BE2C (cell line): ENCODE results near the gene AP3B1.

Experiments
- DNase-seq: peaks from one replicate; pipeline ENCODE4 v3.0.0-alpha.2; 2020
- H3K27me3 ChIP-seq: fragments of 250-450 bp; sonication (Bioruptor Pico); 2 replicates; pipeline ENCODE4 v1.5.1; 2020; ENCODE audit warnings: mild to moderate bottlenecking
- H3K36me3 ChIP-seq: fragments of 250-450 bp; sonication (Bioruptor Pico); 2 replicates; pipeline ENCODE4 v1.5.1; 2020; ENCODE audit warnings: mild to moderate bottlenecking
- H3K4me1 ChIP-seq: fragments of 250-450 bp; sonication (Bioruptor Pico); 2 replicates; pipeline ENCODE4 v1.5.1; 2020
- H3K4me3 ChIP-seq: 2 replicates; pipeline ENCODE4 v1.5.1; 2011; ENCODE audit warnings: low read depth, low read length
- H3K9me3 ChIP-seq: fragments of 250-450 bp; sonication (Bioruptor Pico); 2 replicates; pipeline ENCODE4 v1.5.1; 2020
- TF ChIP-seq, protein P1 (sequence below): IDR thresholded peaks from 2 replicates; pipeline ENCODE4 v1.5.1; 2012; ENCODE audit warnings: mild to moderate bottlenecking, low read depth, low read length

Gene AP3B1

DNA sequence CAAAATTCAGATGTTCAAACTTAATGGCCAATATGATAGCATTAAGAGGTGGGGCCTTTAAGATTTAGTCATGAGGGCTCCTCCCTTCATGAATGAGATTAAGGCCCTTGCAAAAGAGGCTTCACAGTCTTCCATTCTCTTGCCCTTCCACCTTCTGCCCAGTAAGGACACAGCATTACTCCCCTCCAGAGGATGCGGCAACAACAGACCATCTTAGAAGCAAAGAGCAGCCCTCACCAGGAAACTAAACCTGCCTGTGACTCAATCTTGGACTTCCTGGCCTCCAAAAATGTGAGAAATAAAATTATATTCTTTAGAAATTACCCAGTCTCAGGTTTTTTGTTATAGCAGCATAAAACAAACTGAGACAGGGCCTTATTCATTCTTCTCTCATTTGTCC, 8.2 kb downstream of the AP3B1 start:
- Histone ChIP-seq H3K9me3 (no peaks in the 10 kb centered on the region), H3K36me3 (no peaks in the 10 kb centered on the region), H3K4me3 (no peak overlapping the region), H3K27me3 (no peaks in the 10 kb centered on the region), H3K4me1 (0 out of 2 replicates have a peak, but pooled peaks cover 4% of the 10 kb centered on the region)
- TF ChIP-seq, protein P1, sequence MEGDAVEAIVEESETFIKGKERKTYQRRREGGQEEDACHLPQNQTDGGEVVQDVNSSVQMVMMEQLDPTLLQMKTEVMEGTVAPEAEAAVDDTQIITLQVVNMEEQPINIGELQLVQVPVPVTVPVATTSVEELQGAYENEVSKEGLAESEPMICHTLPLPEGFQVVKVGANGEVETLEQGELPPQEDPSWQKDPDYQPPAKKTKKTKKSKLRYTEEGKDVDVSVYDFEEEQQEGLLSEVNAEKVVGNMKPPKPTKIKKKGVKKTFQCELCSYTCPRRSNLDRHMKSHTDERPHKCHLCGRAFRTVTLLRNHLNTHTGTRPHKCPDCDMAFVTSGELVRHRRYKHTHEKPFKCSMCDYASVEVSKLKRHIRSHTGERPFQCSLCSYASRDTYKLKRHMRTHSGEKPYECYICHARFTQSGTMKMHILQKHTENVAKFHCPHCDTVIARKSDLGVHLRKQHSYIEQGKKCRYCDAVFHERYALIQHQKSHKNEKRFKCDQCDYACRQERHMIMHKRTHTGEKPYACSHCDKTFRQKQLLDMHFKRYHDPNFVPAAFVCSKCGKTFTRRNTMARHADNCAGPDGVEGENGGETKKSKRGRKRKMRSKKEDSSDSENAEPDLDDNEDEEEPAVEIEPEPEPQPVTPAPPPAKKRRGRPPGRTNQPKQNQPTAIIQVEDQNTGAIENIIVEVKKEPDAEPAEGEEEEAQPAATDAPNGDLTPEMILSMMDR: no peak
- DNase-seq: no peak

DNA sequence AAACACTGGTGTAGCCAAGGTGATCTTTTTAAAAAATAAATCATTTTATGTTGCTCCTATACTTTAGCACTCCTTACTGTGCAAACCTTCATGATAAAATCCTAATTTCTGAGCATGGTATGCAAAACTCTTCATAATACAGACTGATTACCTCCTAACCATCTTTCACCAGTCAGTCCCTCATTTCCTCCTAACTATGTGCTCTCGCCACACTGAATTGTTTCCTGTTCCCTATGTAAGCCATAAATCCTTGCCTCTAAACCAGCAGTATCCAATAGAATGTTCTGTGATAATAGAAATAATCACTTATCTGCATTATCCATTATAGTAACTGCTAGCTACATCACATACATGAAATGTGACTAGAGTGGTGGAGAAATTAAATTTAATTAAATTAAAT, 10.7 kb downstream of the AP3B1 start:
- H3K36me3 ChIP-seq: no peaks in the 10 kb centered on the region

DNA sequence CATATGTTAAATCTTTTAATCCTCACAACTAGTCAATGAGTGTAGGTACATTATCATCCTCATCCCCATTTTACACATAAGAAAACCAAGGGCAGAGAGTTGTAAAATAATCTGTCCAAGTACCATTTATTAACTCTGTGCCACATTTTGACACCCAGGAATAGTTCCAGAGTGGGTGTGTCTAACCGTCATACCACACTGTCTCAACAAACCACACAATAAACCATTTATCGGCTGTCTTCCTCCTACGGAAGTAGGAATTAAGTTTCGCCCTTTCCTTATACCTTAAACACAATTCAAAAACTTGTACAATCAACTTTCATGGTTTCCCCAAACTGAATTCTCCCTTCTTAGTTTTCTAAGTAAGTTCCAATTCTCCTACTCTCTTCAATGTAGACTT, 11.4 kb downstream of the AP3B1 start:
- no peaks in the 10 kb centered on the region for H3K27me3 ChIP-seq
- no peaks in the 10 kb centered on the region for H3K36me3 ChIP-seq
- TF ChIP-seq, protein P1: no peak
- DNase-seq: no peak
- 0 out of 2 replicates have a peak, but pooled peaks cover under 1% of the 10 kb centered on the region for H3K4me1 ChIP-seq
- no peak overlapping the region for H3K4me3 ChIP-seq
- H3K9me3 ChIP-seq: no peaks in the 10 kb centered on the region

More for the DNA sequence above, 10.7 kb downstream of the AP3B1 start:
- no peak for DNase-seq
- TF ChIP-seq, protein P1: no peak
- no peaks in the 10 kb centered on the region for H3K9me3 ChIP-seq
- no peak overlapping the region for H3K4me3 ChIP-seq
- no peaks in the 10 kb centered on the region for H3K27me3 ChIP-seq
- H3K4me1 ChIP-seq: 0 out of 2 replicates have a peak, but pooled peaks cover 4% of the 10 kb centered on the region

DNA sequence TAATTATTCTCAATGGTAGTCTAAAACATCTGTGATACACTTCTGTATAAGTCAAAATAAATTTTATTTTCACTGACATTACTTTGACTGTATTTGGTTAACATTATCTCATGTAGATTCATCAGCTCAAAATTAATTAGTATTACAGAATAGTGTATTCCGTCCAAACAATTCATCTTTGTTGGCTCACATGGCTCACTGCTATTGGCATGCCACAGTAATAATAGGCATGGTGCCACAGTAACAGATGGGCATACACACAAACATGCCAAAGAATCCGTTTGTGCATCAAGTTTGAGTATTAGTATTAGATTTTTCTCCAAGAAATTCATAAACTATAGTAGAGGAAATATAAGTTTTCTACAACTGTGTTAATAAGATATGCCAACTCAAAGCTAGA, 14.2 kb downstream of the AP3B1 start:
- H3K4me1 ChIP-seq: no peaks in the 10 kb centered on the region
- H3K4me3 ChIP-seq: no peak overlapping the region
- DNase-seq: no peak
- H3K36me3 ChIP-seq: no peaks in the 10 kb centered on the region
- H3K9me3 ChIP-seq: no peaks in the 10 kb centered on the region
- TF ChIP-seq, protein P1: no peak
- no peaks in the 10 kb centered on the region for H3K27me3 ChIP-seq

DNA sequence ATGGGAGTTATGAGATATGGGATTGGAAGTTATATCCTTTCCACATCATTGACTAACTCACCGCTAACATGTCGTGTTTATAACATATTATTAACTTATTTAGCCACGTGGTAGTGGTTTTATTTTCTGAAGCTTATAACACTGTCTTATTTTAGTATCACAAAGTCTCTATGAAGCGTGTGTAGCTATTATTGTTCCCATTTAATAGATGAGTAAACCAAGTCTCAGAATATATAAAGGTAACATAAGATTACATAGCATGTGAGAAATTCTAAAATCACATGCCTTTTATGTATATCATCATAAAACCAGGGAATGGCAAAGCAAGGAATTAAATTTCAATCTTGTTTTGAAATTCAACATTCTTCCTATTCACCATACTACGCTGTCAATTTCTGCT, 15.3 kb downstream of the AP3B1 start:
- H3K4me3 ChIP-seq: no peak overlapping the region
- H3K9me3 ChIP-seq: no peaks in the 10 kb centered on the region
- no peaks in the 10 kb centered on the region for H3K27me3 ChIP-seq
- no peak for DNase-seq
- H3K36me3 ChIP-seq: no peaks in the 10 kb centered on the region
- TF ChIP-seq, protein P1: no peak
- no peaks in the 10 kb centered on the region for H3K4me1 ChIP-seq

DNA sequence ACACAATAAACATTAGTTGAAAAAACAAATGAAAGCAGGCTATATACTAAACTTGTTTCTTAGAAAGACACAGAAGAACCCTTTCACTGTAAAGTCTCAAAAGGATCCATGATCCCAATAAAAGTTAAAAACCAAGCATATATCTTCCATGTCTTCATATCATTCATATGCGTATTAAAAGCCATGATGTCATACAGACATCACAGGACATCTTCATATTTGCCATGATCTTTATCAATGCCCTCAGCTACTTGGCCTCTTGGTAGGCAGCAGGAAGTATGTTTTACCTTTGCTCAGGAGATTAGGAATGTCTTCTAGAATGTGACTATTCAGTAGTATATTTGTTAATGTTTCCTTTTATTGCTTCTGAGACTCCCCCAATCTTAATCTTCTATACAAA, 16.8 kb downstream of the AP3B1 start:
- Histone ChIP-seq H3K4me3 (no peak overlapping the region), H3K4me1 (no peaks in the 10 kb centered on the region), H3K36me3 (no peaks in the 10 kb centered on the region), H3K27me3 (no peaks in the 10 kb centered on the region), H3K9me3 (no peaks in the 10 kb centered on the region)
- no peak for DNase-seq
- TF ChIP-seq, protein P1: no peak
